Measurements from ENCODE around the gene CHRM1.

The CHRM1 gene

GRCh38 chr11:62921201-62921572 is at the start of gene CHRM1:
TSS of gene CHRM1 (minus strand) at chr11:62921363. CDS start at chr11:62911100, 10,263 bp downstream.
- no peak for TF ChIP-seq CTCF (IDR thresholded peaks at IDR 0.05)

GRCh38 chr11:62965574-62965973 is 44.4 kb upstream of the CHRM1 start:
- TF ChIP-seq CTCF (IDR thresholded peaks at IDR 0.05) = no peak

- no peak for TF ChIP-seq CTCF (IDR thresholded peaks at IDR 0.05)
Measured at GRCh38 chr11:62962391-62962790, 41.2 kb upstream of the CHRM1 start.

GRCh38 chr11:62961017-62961570 is 39.9 kb upstream of the CHRM1 start:
- no peak for TF ChIP-seq CTCF (IDR thresholded peaks at IDR 0.05)

GRCh38 chr11:62959422-62959980 is 38.3 kb upstream of the CHRM1 start:
- TF ChIP-seq CTCF (IDR thresholded peaks at IDR 0.05) = no peak

- no peak for TF ChIP-seq CTCF (IDR thresholded peaks at IDR 0.05)
Measured at GRCh38 chr11:62958547-62959421, 37.6 kb upstream of the CHRM1 start.

- TF ChIP-seq CTCF (IDR thresholded peaks at IDR 0.05) = no peak
Measured at GRCh38 chr11:62957147-62957546, 36.0 kb upstream of the CHRM1 start.
